H9 (cell line): Measurements from ENCODE around the gene HIC1. TPM values are rescaled to one million over a fixed set of nuclear protein-coding genes. Genes with fewer than 3 reads are reported as not detected.

Source experiments
- DNase-seq: peaks from one replicate; pipeline ENCODE4 v3.0.0-alpha.2; 2017
- H2AFZ ChIP-seq: one replicate; pipeline ENCODE4 v1.6.1; 2013; ENCODE audit warnings: mild to moderate bottlenecking, low read length, control low read depth, moderate library complexity
- H2AK5ac ChIP-seq: 2 replicates; pipeline ENCODE4 v1.6.1; 2013; ENCODE audit warnings: low read length, control low read depth, mixed read lengths; ENCODE audit not compliant: insufficient read length
- H2BK120ac ChIP-seq: one replicate; pipeline ENCODE4 v1.6.1; 2013; ENCODE audit warnings: low read depth, mild to moderate bottlenecking, low read length, control low read depth, inconsistent platforms; ENCODE audit not compliant: poor library complexity, severe bottlenecking
- H2BK12ac ChIP-seq: 2 replicates; pipeline ENCODE4 v1.6.1; 2013; ENCODE audit warnings: low read length, control low read depth, mixed read lengths, low read depth; ENCODE audit not compliant: insufficient read length
- H2BK15ac ChIP-seq: 2 replicates; pipeline ENCODE4 v1.6.1; 2013; ENCODE audit warnings: low read depth, low read length, control low read depth
- H2BK20ac ChIP-seq: one replicate; pipeline ENCODE4 v1.6.1; 2013; ENCODE audit warnings: low read depth, mild to moderate bottlenecking, low read length, control low read depth, inconsistent platforms; ENCODE audit not compliant: poor library complexity, severe bottlenecking
- H2BK5ac ChIP-seq: 2 replicates; pipeline ENCODE4 v1.6.1; 2013; ENCODE audit warnings: low read length, control low read depth, mixed read lengths; ENCODE audit not compliant: insufficient read length
- H3K14ac ChIP-seq: 2 replicates; pipeline ENCODE4 v1.6.1; 2013; ENCODE audit warnings: low read length, control low read depth; ENCODE audit not compliant: insufficient read depth
- H3K18ac ChIP-seq: 2 replicates; pipeline ENCODE4 v1.6.1; 2013; ENCODE audit warnings: low read depth, mild to moderate bottlenecking, mixed read lengths, low read length, control low read depth; ENCODE audit not compliant: insufficient read length
- H3K23ac ChIP-seq: 2 replicates; pipeline ENCODE4 v1.6.1; 2013; ENCODE audit warnings: low read length, control low read depth, mixed read lengths, low read depth; ENCODE audit not compliant: insufficient read length
- H3K23me2 ChIP-seq: 2 replicates; pipeline ENCODE4 v1.6.1; 2013; ENCODE audit warnings: low read depth, mild to moderate bottlenecking, mixed read lengths, low read length, control low read depth; ENCODE audit not compliant: insufficient read length, poor library complexity, severe bottlenecking
- H3K27ac ChIP-seq: 2 replicates; pipeline ENCODE4 v1.5.1; 2013; ENCODE audit warnings: low read length, control low read depth, mixed read lengths, low read depth; ENCODE audit not compliant: insufficient read length
- H3K27me3 ChIP-seq: 2 replicates; pipeline ENCODE4 v1.6.1; 2013; ENCODE audit warnings: low read length, control low read depth, inconsistent platforms; ENCODE audit not compliant: insufficient read depth
- H3K4ac ChIP-seq: 2 replicates; pipeline ENCODE4 v1.6.1; 2013; ENCODE audit warnings: low read depth, mild to moderate bottlenecking, control low read depth, inconsistent platforms, low read length, moderate library complexity
- H3K4me1 ChIP-seq: 2 replicates; pipeline ENCODE4 v1.6.1; 2013; ENCODE audit warnings: low read length, control low read depth, inconsistent platforms; ENCODE audit not compliant: insufficient read depth
- H3K4me2 ChIP-seq: 2 replicates; pipeline ENCODE4 v1.6.1; 2013; ENCODE audit warnings: low read length, control low read depth, mixed read lengths; ENCODE audit not compliant: insufficient read length, insufficient read depth
- H3K56ac ChIP-seq: 2 replicates; pipeline ENCODE4 v1.6.1; 2013; ENCODE audit warnings: low read depth, mild to moderate bottlenecking, mixed read lengths, low read length, control low read depth; ENCODE audit not compliant: insufficient read length
- H3K79me1 ChIP-seq: 2 replicates; pipeline ENCODE4 v1.6.1; 2013; ENCODE audit warnings: low read depth, mild to moderate bottlenecking, moderate library complexity, low read length, control low read depth, inconsistent platforms; ENCODE audit not compliant: insufficient read depth, poor library complexity, severe bottlenecking
- H3K79me2 ChIP-seq: 2 replicates; pipeline ENCODE4 v1.6.1; 2013; ENCODE audit warnings: low read length, control low read depth, inconsistent platforms; ENCODE audit not compliant: insufficient read depth
- H3K9ac ChIP-seq: 2 replicates; pipeline ENCODE4 v1.6.1; 2013; ENCODE audit warnings: low read length, control low read depth, mixed read lengths; ENCODE audit not compliant: insufficient read length; ENCODE audit errors: extremely low read depth
- H3K9me3 ChIP-seq: one replicate; pipeline ENCODE4 v1.6.1; 2013; ENCODE audit warnings: low read depth, low read length, inconsistent platforms; ENCODE audit not compliant: control insufficient read depth
- H3T11ph ChIP-seq: one replicate; pipeline ENCODE4 v1.6.1; 2013; ENCODE audit warnings: mild to moderate bottlenecking, low read length, control low read depth, inconsistent platforms
- H4K20me1 ChIP-seq: one replicate; pipeline ENCODE4 v1.6.1; 2013; ENCODE audit not compliant: control insufficient read depth, insufficient read length, insufficient read depth
- H4K5ac ChIP-seq: 2 replicates; pipeline ENCODE4 v1.6.1; 2013; ENCODE audit warnings: low read depth, mild to moderate bottlenecking, mixed read lengths, low read length, control low read depth; ENCODE audit not compliant: insufficient read length
- H4K8ac ChIP-seq: replicated peaks from 2 replicates; pipeline ENCODE4 v1.6.1; 2013; ENCODE audit warnings: low read length, control low read depth, mixed read lengths, low read depth; ENCODE audit not compliant: insufficient read length
- H4K91ac ChIP-seq: 2 replicates; pipeline ENCODE4 v1.6.1; 2013; ENCODE audit warnings: low read depth, mild to moderate bottlenecking, moderate library complexity, mixed read lengths, low read length, control low read depth; ENCODE audit not compliant: insufficient read length
- H3K27ac Mint-ChIP-seq, 3 experiments: 2 replicates in 2 of 3; 3 replicates in 1 of 3; pipeline ENCODE4 v1.8.0; 2020 to 2021; ENCODE audit warnings: mixed read lengths in 3 of 3, mild to moderate bottlenecking in 1 of 3, moderate library complexity in 1 of 3
- H3K27me3 Mint-ChIP-seq: 2 replicates; pipeline ENCODE4 v1.8.0; 2021; ENCODE audit warnings: low read depth, mild to moderate bottlenecking, moderate library complexity, mixed read lengths
- H3K36me3 Mint-ChIP-seq, 3 experiments: 2 replicates in 2 of 3; 3 replicates in 1 of 3; pipeline ENCODE4 v1.8.0; 2020 to 2021; ENCODE audit warnings: low read depth in 3 of 3, mixed read lengths in 3 of 3; ENCODE audit not compliant: insufficient read depth in 1 of 3
- H3K4me1 Mint-ChIP-seq, 2 experiments: 2 replicates each; pipeline ENCODE4 v1.8.0; 2020; ENCODE audit warnings: mixed read lengths in 2 of 2
- H3K4me3 Mint-ChIP-seq, 2 experiments: 2 replicates in 1 of 2; 3 replicates in 1 of 2; pipeline ENCODE4 v1.8.0; 2020 to 2021; ENCODE audit warnings: mild to moderate bottlenecking in 2 of 2, mixed read lengths in 2 of 2, moderate library complexity in 1 of 2
- H3K9me3 Mint-ChIP-seq, 2 experiments: 2 replicates in 1 of 2; 3 replicates in 1 of 2; pipeline ENCODE4 v1.8.0; 2020; ENCODE audit warnings: mild to moderate bottlenecking in 2 of 2, mixed read lengths in 2 of 2, moderate library complexity in 1 of 2
- WGBS: extraction: QIAGEN DNeasy Blood & Tissue Kit; methylation state at CpG from one replicate; pipeline ENCODE4 v1.1.7; 2013; ENCODE audit warnings: missing lambda C conversion rate, low lambda C conversion rate, mixed read lengths; ENCODE audit not compliant: insufficient read length; ENCODE audit errors: extremely low coverage; 5-methylcytosine and 5-hydroxymethylcytosine counted together
- total RNA-seq: library from RNA; stranded (reverse); gene quantifications from 2 replicates; pipeline ENCODE4 v1.2.1, GENCODE V29; 2021
- TF ChIP-seq, protein P1 (sequence below): fragments of 200-600 bp; sonication (generic); conservative IDR thresholded peaks from 3 replicates; pipeline ENCODE4 v1.8.0; 2021; ENCODE audit warnings: antibody characterized with exemption, mild to moderate bottlenecking

Gene HIC1
- total RNA-seq, 1 experiment from 2014 or later = 1.8 TPM

DNA sequence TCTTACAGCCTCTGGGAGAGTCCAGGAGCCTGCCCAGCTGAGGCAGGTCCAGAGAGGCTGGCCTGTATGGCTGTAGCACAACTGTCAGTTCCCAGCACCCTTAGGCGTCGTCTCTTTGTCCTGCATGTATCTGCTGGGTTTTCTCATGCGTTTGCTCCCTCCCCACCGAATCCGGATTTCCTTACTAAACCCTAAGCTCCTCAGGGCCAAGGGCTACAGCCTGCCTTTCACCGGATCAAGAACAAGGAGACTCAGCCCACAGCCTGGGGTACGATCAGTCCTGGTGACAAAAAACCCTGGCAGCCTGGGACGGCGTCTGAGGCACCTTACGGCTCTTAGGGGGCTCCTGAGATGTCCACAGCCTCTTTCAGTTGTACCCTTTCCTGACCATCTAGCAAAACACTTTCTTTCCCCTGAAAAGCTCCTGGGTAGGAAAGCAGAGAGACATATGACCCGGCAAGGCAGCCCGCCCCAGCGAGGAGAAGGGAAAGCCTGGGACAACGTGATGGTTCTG, 12.2 kb downstream of the HIC1 start:
- Histone ChIP-seq H3K18ac (no peak overlapping the region), H2BK5ac (no peak overlapping the region), H3K27ac (no peak overlapping the region), H2BK12ac (no peak overlapping the region), H4K5ac (no peak overlapping the region), H3K4me2 (no peak overlapping the region), H3K9ac (no peak overlapping the region), H3T11ph (no peak overlapping the region), H4K91ac (no peak overlapping the region), H4K20me1 (peaks cover 2% of the 10 kb centered on the region), H2AK5ac (no peak overlapping the region), H3K4me1 (peaks cover 5% of the 10 kb centered on the region; the same call in 1 of the 2 replicates), H3K23ac (no peak overlapping the region), H2BK20ac (no peak overlapping the region), H3K23me2 (no peaks in the 10 kb centered on the region), H2BK15ac (no peak overlapping the region), H4K8ac (no peak overlapping the region), H2BK120ac (no peak overlapping the region), H3K4ac (no peak overlapping the region), H3K14ac (no peak overlapping the region), H3K27me3 (no peaks in the 10 kb centered on the region), H3K9me3 (no peaks in the 10 kb centered on the region), H3K79me1 (no peaks in the 10 kb centered on the region), H3K79me2 (no peaks in the 10 kb centered on the region), H3K56ac (no peak overlapping the region), H2AFZ (no peak overlapping the region)
- Mint-ChIP-seq H3K27ac (peak overlapping the region in 1 of 3 experiments; percentile 45; a peak in 1 of 7 replicates), H3K9me3 (no peaks in the 10 kb centered on the region), H3K4me3 (no peak overlapping the region), H3K27me3 (no peaks in the 10 kb centered on the region), H3K4me1 (peaks cover 45 to 52% of the 10 kb centered on the region in 2 experiments), H3K36me3 (peaks cover 3 to 48% (median 22%) of the 10 kb centered on the region in 3 experiments)
- DNase-seq = no peak
- no CpG with 5 or more reads among the region's 14 CpGs for WGBS
- TF ChIP-seq, protein P1, sequence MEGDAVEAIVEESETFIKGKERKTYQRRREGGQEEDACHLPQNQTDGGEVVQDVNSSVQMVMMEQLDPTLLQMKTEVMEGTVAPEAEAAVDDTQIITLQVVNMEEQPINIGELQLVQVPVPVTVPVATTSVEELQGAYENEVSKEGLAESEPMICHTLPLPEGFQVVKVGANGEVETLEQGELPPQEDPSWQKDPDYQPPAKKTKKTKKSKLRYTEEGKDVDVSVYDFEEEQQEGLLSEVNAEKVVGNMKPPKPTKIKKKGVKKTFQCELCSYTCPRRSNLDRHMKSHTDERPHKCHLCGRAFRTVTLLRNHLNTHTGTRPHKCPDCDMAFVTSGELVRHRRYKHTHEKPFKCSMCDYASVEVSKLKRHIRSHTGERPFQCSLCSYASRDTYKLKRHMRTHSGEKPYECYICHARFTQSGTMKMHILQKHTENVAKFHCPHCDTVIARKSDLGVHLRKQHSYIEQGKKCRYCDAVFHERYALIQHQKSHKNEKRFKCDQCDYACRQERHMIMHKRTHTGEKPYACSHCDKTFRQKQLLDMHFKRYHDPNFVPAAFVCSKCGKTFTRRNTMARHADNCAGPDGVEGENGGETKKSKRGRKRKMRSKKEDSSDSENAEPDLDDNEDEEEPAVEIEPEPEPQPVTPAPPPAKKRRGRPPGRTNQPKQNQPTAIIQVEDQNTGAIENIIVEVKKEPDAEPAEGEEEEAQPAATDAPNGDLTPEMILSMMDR = no peak
